Esophagus (tissue), 2 donors: ENCODE results near the gene CIT. TPM values are rescaled to one million over a fixed set of nuclear protein-coding genes. Genes with fewer than 3 reads are reported as not detected.

Experiments
- H3K27ac ChIP-seq, 2 donors: one replicate each; pipeline ENCODE4 v1.5.1; 2013; ENCODE audit warnings: low read depth in 2 of 2, mild to moderate bottlenecking in 2 of 2, inconsistent platforms in 1 of 2, low read length in 1 of 2, moderate library complexity in 1 of 2
- H3K27me3 ChIP-seq, 2 donors: one replicate each; pipeline ENCODE4 v1.6.1; 2013; ENCODE audit warnings: low read length in 2 of 2, control low read depth in 1 of 2, mild to moderate bottlenecking in 1 of 2; ENCODE audit not compliant: insufficient read depth in 2 of 2, control insufficient read depth in 1 of 2
- H3K36me3 ChIP-seq, 2 donors: one replicate each; pipeline ENCODE4 v1.6.1; 2013; ENCODE audit warnings: low read length in 1 of 2; ENCODE audit not compliant: control insufficient read depth in 2 of 2, insufficient read depth in 2 of 2
- H3K4me1 ChIP-seq, 2 donors: one replicate each; pipeline ENCODE4 v1.6.1; 2013; ENCODE audit warnings: low read length in 1 of 2; ENCODE audit not compliant: control insufficient read depth in 2 of 2, insufficient read depth in 2 of 2
- H3K4me3 ChIP-seq, 2 donors: one replicate each; pipeline ENCODE4 v1.5.1; 2013; ENCODE audit warnings: low read length in 2 of 2, mild to moderate bottlenecking in 2 of 2, low read depth in 1 of 2, moderate library complexity in 1 of 2
- H3K9me3 ChIP-seq, 2 donors: one replicate each; pipeline ENCODE4 v1.6.1; 2013; ENCODE audit warnings: mild to moderate bottlenecking in 2 of 2, low read depth in 1 of 2, low read length in 1 of 2, moderate library complexity in 1 of 2; ENCODE audit not compliant: control insufficient read depth in 2 of 2, insufficient read depth in 1 of 2
- WGBS, 2 donors: extraction: QIAGEN DNeasy Blood & Tissue Kit; methylation state at CpG; one replicate each; pipeline ENCODE4 v1.1.7; 2013; 5-methylcytosine and 5-hydroxymethylcytosine counted together
- polyA plus RNA-seq, 2 donors: library from polyadenylated mRNA; stranded (reverse); fragments of 200-250 nt; gene quantifications; one replicate each; pipeline ENCODE4 v1.2.3, GENCODE V29; 2013
- donor health status: healthy with polysubstance abuse.
- donor health status: Bipolar disorder and iron deficiency.

The CIT gene
- polyA plus RNA-seq, 2 donors, result 2.9 to 4.1 TPM

- Histone ChIP-seq H3K4me3 (no peak overlapping the region), H3K9me3 (no peaks in the 10 kb centered on the region), H3K27ac (no peak overlapping the region), H3K27me3 (no peaks in the 10 kb centered on the region), H3K36me3 (peaks cover 0 to 4% of the 10 kb centered on the region in 2 donors), H3K4me1 (no peaks in the 10 kb centered on the region)
- whole genome bisulfite sequencing, 2 donors, result 84 to 88% methylated on average over 16 of the region's 16 CpGs
These were observed 172.9 kb downstream of the CIT start for GRCh38 chr12:119704065-119704747.

- H3K9me3 ChIP-seq, result no peaks in the 10 kb centered on the region
- H3K27ac ChIP-seq, result no peak overlapping the region
- WGBS, 2 donors, result 96 to 97% methylated on average over 6 of the region's 6 CpGs
- peaks cover 0 to 7% of the 10 kb centered on the region in 2 donors for H3K36me3 ChIP-seq
- no peaks in the 10 kb centered on the region for H3K4me1 ChIP-seq
- no peak overlapping the region for H3K4me3 ChIP-seq
- H3K27me3 ChIP-seq, result no peaks in the 10 kb centered on the region
These were observed 177.0 kb downstream of the CIT start for GRCh38 chr12:119700078-119700477.

GRCh38 chr12:119699199-119699760 lies 177.8 kb downstream of the CIT start:
- H3K4me1 ChIP-seq, result no peaks in the 10 kb centered on the region
- H3K36me3 ChIP-seq, result peaks cover 0 to 7% of the 10 kb centered on the region in 2 donors
- WGBS, 2 donors, result 82 to 92% methylated on average over 11 of the region's 11 CpGs
- no peaks in the 10 kb centered on the region for H3K27me3 ChIP-seq
- no peak overlapping the region for H3K4me3 ChIP-seq
- H3K9me3 ChIP-seq, result no peaks in the 10 kb centered on the region
- H3K27ac ChIP-seq, result no peak overlapping the region

- Histone ChIP-seq H3K4me1 (peaks cover 0 to 2% of the 10 kb centered on the region in 2 donors), H3K4me3 (no peak overlapping the region), H3K36me3 (peaks cover 0 to 7% of the 10 kb centered on the region in 2 donors), H3K9me3 (no peaks in the 10 kb centered on the region), H3K27ac (no peak overlapping the region), H3K27me3 (no peaks in the 10 kb centered on the region)
- 91 to 95% methylated on average over 5 of the region's 5 CpGs for WGBS, 2 donors
These were observed 180.2 kb downstream of the CIT start for GRCh38 chr12:119696943-119697342.

GRCh38 chr12:119695034-119695433 lies 182.1 kb downstream of the CIT start:
- no peak overlapping the region for H3K4me3 ChIP-seq
- H3K4me1 ChIP-seq, result peaks cover 0 to 2% of the 10 kb centered on the region in 2 donors
- no peaks in the 10 kb centered on the region for H3K27me3 ChIP-seq
- H3K27ac ChIP-seq, result no peak overlapping the region
- H3K9me3 ChIP-seq, result no peaks in the 10 kb centered on the region
- 85 to 90% methylated on average over 4 of the region's 4 CpGs for WGBS, 2 donors
- H3K36me3 ChIP-seq, result peaks cover 0 to 3% of the 10 kb centered on the region in 2 donors

GRCh38 chr12:119694111-119694510 lies 183.0 kb downstream of the CIT start:
- Histone ChIP-seq H3K27me3 (no peaks in the 10 kb centered on the region), H3K9me3 (no peaks in the 10 kb centered on the region), H3K27ac (no peak overlapping the region), H3K36me3 (peaks cover 0 to 3% of the 10 kb centered on the region in 2 donors), H3K4me3 (no peak overlapping the region), H3K4me1 (peaks cover 0 to 2% of the 10 kb centered on the region in 2 donors)
- WGBS, 2 donors, result 79 to 93% methylated on average over 6 of the region's 6 CpGs

- peaks cover 0 to 3% of the 10 kb centered on the region in 2 donors for H3K36me3 ChIP-seq
- H3K27me3 ChIP-seq, result no peaks in the 10 kb centered on the region
- no peaks in the 10 kb centered on the region for H3K9me3 ChIP-seq
- H3K4me3 ChIP-seq, result no peak overlapping the region
- H3K4me1 ChIP-seq, result peaks cover 0 to 2% of the 10 kb centered on the region in 2 donors
- 43 to 46% methylated on average over 1 of the region's 1 CpG for WGBS, 2 donors
- H3K27ac ChIP-seq, result no peak overlapping the region
These were observed 183.6 kb downstream of the CIT start for GRCh38 chr12:119693511-119693910.

GRCh38 chr12:119692997-119693396 lies 184.1 kb downstream of the CIT start:
- peaks cover 0 to 2% of the 10 kb centered on the region in 2 donors for H3K4me1 ChIP-seq
- H3K4me3 ChIP-seq, result no peak overlapping the region
- peaks cover 0 to 3% of the 10 kb centered on the region in 2 donors for H3K36me3 ChIP-seq
- H3K27me3 ChIP-seq, result no peaks in the 10 kb centered on the region
- WGBS, 2 donors, result 25% methylated on average over 6 of the region's 6 CpGs
- no peaks in the 10 kb centered on the region for H3K9me3 ChIP-seq
- no peak overlapping the region for H3K27ac ChIP-seq

- Histone ChIP-seq H3K36me3 (peaks cover 0 to 3% of the 10 kb centered on the region in 2 donors), H3K9me3 (no peaks in the 10 kb centered on the region), H3K4me3 (no peak overlapping the region), H3K4me1 (peaks cover 0 to 2% of the 10 kb centered on the region in 2 donors), H3K27ac (peak overlapping the region in 1 of 2 donors; percentile 38), H3K27me3 (no peaks in the 10 kb centered on the region)
- 68 to 69% methylated on average over 5 of the region's 5 CpGs for WGBS, 2 donors
These were observed 184.7 kb downstream of the CIT start for GRCh38 chr12:119692410-119692809.
